B cell (primary cell): ENCODE data around the gene COL4A1. TPM values are rescaled to one million over a fixed set of nuclear protein-coding genes. Genes with fewer than 3 reads are reported as not detected.

ENCODE experiments used
- ATAC-seq: fragments of 200-7000 bp; cut with Tn5 transposase; one replicate; pipeline ENCODE4 v1.10.0; 2021; ENCODE audit warnings: low read depth, mild to moderate bottlenecking, moderate number of reproducible peaks, moderate library complexity
- CTCF ChIA-PET: fragments of 350-600 bp; sonication (Branson Sonifier 250); formaldehyde crosslinking; loops from one replicate; lab custom pipeline; 2021; ENCODE audit warnings: antibody characterized with exemption, inconsistent platforms; lab: Charles Lee
- POLR2A ChIA-PET: fragments of 350-600 bp; sonication (Branson Sonifier 250); formaldehyde crosslinking; loops from one replicate; lab custom pipeline; 2021; ENCODE audit warnings: antibody characterized with exemption; lab: Charles Lee
- DNase-seq: peaks from one replicate; pipeline ENCODE4 v3.0.0; 2013
- H2AFZ ChIP-seq: 2 replicates; pipeline ENCODE4 v1.6.1; 2012; ENCODE audit warnings: mild to moderate bottlenecking, low read depth, low read length; ENCODE audit not compliant: insufficient read depth, poor library complexity, severe bottlenecking
- H3K27ac ChIP-seq, 2 donors: 1 replicate in 1 of 2; 2 replicates in 1 of 2; pipeline ENCODE4 v1.5.1; 2012 to 2013; ENCODE audit warnings: low read length in 2 of 2, mild to moderate bottlenecking in 2 of 2, moderate library complexity in 1 of 2
- H3K27me3 ChIP-seq, 4 experiments: fragments of 200-600 bp in 1 of 4; sonication (generic) in 1 of 4; replicated peaks in 1 of 4; 1 replicate in 2 of 4; 2 replicates in 2 of 4; pipeline versions ENCODE4 v1.6.1 to v1.7.0; 2013 to 2016; ENCODE audit warnings: low read length in 3 of 4, mild to moderate bottlenecking in 2 of 4, mixed read lengths in 1 of 4, moderate library complexity in 1 of 4; ENCODE audit not compliant: insufficient read depth in 4 of 4, control insufficient read depth in 3 of 4; ENCODE audit errors: control extremely low read depth in 1 of 4
- H3K36me3 ChIP-seq, 2 experiments: replicated peaks in 1 of 2; 1 replicate in 1 of 2; 2 replicates in 1 of 2; pipeline versions ENCODE4 v1.6.1 to v1.7.1; 2013; ENCODE audit warnings: low read length in 1 of 2; ENCODE audit not compliant: insufficient read depth in 2 of 2, control insufficient read depth in 1 of 2; ENCODE audit errors: control extremely low read depth in 1 of 2, extremely low read depth in 1 of 2
- H3K4me1 ChIP-seq, 2 donors: fragments of 200-600 bp in 1 of 2; sonication (generic) in 1 of 2; 1 replicate in 1 of 2; 2 replicates in 1 of 2; pipeline versions ENCODE4 v1.5.1 to v1.6.1; 2013 to 2017; ENCODE audit warnings: low read length in 2 of 2; ENCODE audit not compliant: control insufficient read depth in 2 of 2, insufficient read depth in 2 of 2
- H3K4me2 ChIP-seq: replicated peaks from 2 replicates; pipeline ENCODE3; 2012; ENCODE audit warnings: mild to moderate bottlenecking, low read depth, low read length; ENCODE audit not compliant: poor library complexity, severe bottlenecking
- H3K4me3 ChIP-seq, 5 experiments: fragments of 200-600 bp in 1 of 5; sonication (generic) in 1 of 5; 1 replicate in 3 of 5; 2 replicates in 2 of 5; pipeline versions ENCODE4 v1.5.1 to v1.7.0; 2011 to 2016; ENCODE audit warnings: low read length in 4 of 5, mild to moderate bottlenecking in 4 of 5, low read depth in 2 of 5, control low read depth in 1 of 5, moderate library complexity in 1 of 5; ENCODE audit not compliant: insufficient read depth in 1 of 5; ENCODE audit errors: control extremely low read depth in 1 of 5, extremely low read depth in 1 of 5
- H3K79me2 ChIP-seq: fragments of 200-600 bp; sonication (generic); one replicate; pipeline ENCODE4 v1.6.0; 2016; ENCODE audit warnings: low read length; ENCODE audit not compliant: control insufficient read depth, insufficient read depth
- H3K9ac ChIP-seq: fragments of 200-600 bp; sonication (generic); 2 replicates; pipeline ENCODE4 v1.6.1; 2017; ENCODE audit warnings: mild to moderate bottlenecking, low read length, moderate library complexity
- H3K9me3 ChIP-seq, 3 donors: one replicate each; pipeline versions ENCODE4 v1.6.1 to v1.7.1; 2013; ENCODE audit warnings: low read length in 2 of 3; ENCODE audit not compliant: control insufficient read depth in 2 of 3, insufficient read depth in 1 of 3; ENCODE audit errors: control extremely low read depth in 1 of 3
- H4K20me1 ChIP-seq: 2 replicates; pipeline ENCODE4 v1.6.0; 2012; ENCODE audit warnings: mild to moderate bottlenecking, low read length; ENCODE audit not compliant: insufficient read depth, control insufficient read depth, poor library complexity, severe bottlenecking
- H3K27ac Mint-ChIP-seq: one replicate; pipeline ENCODE4 v1.8.0; 2021; ENCODE audit warnings: mixed read lengths
- H3K27me3 Mint-ChIP-seq: one replicate; pipeline ENCODE4 v1.8.0; 2021; ENCODE audit warnings: mixed read lengths
- H3K4me1 Mint-ChIP-seq: one replicate; pipeline ENCODE4 v1.8.0; 2021; ENCODE audit warnings: mixed read lengths
- H3K4me3 Mint-ChIP-seq: one replicate; pipeline ENCODE4 v1.8.0; 2021; ENCODE audit warnings: mixed read lengths
- H3K9me3 Mint-ChIP-seq: one replicate; pipeline ENCODE4 v1.8.0; 2022; ENCODE audit warnings: mixed read lengths; ENCODE audit not compliant: insufficient read depth
- CTCF ChIP-seq: fragments of 200-600 bp; IDR thresholded peaks from one replicate; pipeline ENCODE4 v1.8.0; 2022; ENCODE audit warnings: antibody characterized with exemption, mild to moderate bottlenecking
- EZH2 ChIP-seq: IDR thresholded peaks from 2 replicates; pipeline ENCODE4 v1.6.1; 2012; ENCODE audit warnings: borderline replicate concordance, low read depth, mild to moderate bottlenecking, moderate library complexity, low read length; ENCODE audit not compliant: insufficient read depth, poor library complexity, severe bottlenecking
- WGBS: methylation state at CpG from one replicate; pipeline ENCODE4 v1.1.5; 2013; ENCODE audit warnings: missing lambda C conversion rate; ENCODE audit not compliant: insufficient coverage; 5-methylcytosine and 5-hydroxymethylcytosine counted together
- intact Hi-C: fragments of 100-400 bp; cut with micrococcal nuclease; formaldehyde crosslinking; loops from one replicate; pipeline ENCODE4 v1.10.0; 2022
- polyA plus RNA-seq: library from polyadenylated mRNA; depleted of rRNA; stranded (reverse); fragments of >200 nt; gene quantifications from 2 replicates; pipeline ENCODE4 v1.2.3, GENCODE V29; 2012
- total RNA-seq, 2 donors: library from RNA; stranded (reverse); fragments of 120-200 nt in 1 of 2; gene quantifications; 1 replicate in 1 of 2; 2 replicates in 1 of 2; pipeline versions ENCODE4 v1.2.3 to v1.2.4, GENCODE V29; 2013 to 2022

COL4A1 gene
- total and polyA plus RNA-seq, 2 donors (not counting 1 experiment from before 2014, with no cell fraction given) = not detected

- Mint-ChIP-seq H3K9me3 (peaks cover 2% of the 10 kb centered on the region), H3K27ac (no peak overlapping the region), H3K4me3 (no peak overlapping the region), H3K4me1 (no peaks in the 10 kb centered on the region), H3K27me3 (peaks cover 7% of the 10 kb centered on the region)
- Histone ChIP-seq H4K20me1 (no peaks in the 10 kb centered on the region), H3K36me3 (no peaks in the 10 kb centered on the region), H2AFZ (no peak overlapping the region), H3K27ac (no peak overlapping the region), H3K27me3 (no peaks in the 10 kb centered on the region), H3K4me1 (no peaks in the 10 kb centered on the region), H3K9ac (no peak overlapping the region), H3K4me2 (no peak overlapping the region), H3K79me2 (no peaks in the 10 kb centered on the region), H3K9me3 (no peaks in the 10 kb centered on the region), H3K4me3 (no peak overlapping the region)
- CTCF ChIA-PET = no interaction called here
- ATAC-seq (no peak), DNase-seq (no peak)
- WGBS = 90% methylated on average over 9 of the region's 9 CpGs
- intact Hi-C loops = no loop called here
- TF ChIP-seq EZH2 = no peak
- TF ChIP-seq CTCF = no peak
- POLR2A ChIA-PET = no interaction called here
Measured at GRCh38 chr13:110291286-110291685, 15.7 kb downstream of the COL4A1 start.

- H3K4me1 ChIP-seq = no peaks in the 10 kb centered on the region
- POLR2A ChIA-PET = no interaction called here
- H3K4me3 ChIP-seq = no peak overlapping the region
- no peaks in the 10 kb centered on the region for H3K4me1 Mint-ChIP-seq
- no peak overlapping the region for H3K27ac Mint-ChIP-seq
- no peak overlapping the region for H3K9ac ChIP-seq
- H2AFZ ChIP-seq = no peak overlapping the region
- no peaks in the 10 kb centered on the region for H4K20me1 ChIP-seq
- no peaks in the 10 kb centered on the region for H3K36me3 ChIP-seq
- H3K27ac ChIP-seq = no peak overlapping the region
- TF ChIP-seq EZH2 (no peak), CTCF (no peak)
- peaks cover 2% of the 10 kb centered on the region for H3K9me3 Mint-ChIP-seq
- H3K4me2 ChIP-seq = no peak overlapping the region
- intact Hi-C loops = no loop called here
- DNase-seq = no peak
- CTCF ChIA-PET = no interaction called here
- no peak for ATAC-seq
- H3K4me3 Mint-ChIP-seq = no peak overlapping the region
- no peaks in the 10 kb centered on the region for H3K27me3 ChIP-seq
- no peaks in the 10 kb centered on the region for H3K9me3 ChIP-seq
- peaks cover 7% of the 10 kb centered on the region for H3K27me3 Mint-ChIP-seq
- H3K79me2 ChIP-seq = no peaks in the 10 kb centered on the region
- 78% methylated on average over 15 of the region's 15 CpGs for WGBS
Measured at GRCh38 chr13:110290826-110291225, 16.1 kb downstream of the COL4A1 start.
